ENCODE data around the gene IDH3A.

Gene IDH3A

DNA sequence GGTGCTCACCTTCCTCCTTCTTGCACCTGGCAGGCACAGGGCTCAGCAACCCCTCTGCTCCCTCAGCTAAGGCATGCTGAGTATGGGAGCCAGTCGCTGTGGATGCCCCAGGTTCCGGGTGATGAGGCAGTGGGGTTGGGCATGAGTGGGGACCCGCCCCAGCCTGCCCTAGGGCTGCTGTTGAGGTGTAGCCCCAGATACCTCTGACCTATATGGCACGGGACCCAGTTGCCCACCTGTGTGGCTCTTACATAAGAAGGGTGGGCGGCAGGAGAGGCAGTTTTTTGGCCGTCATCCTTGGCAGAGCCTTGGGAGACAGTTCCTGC is 64.2 kb downstream of the IDH3A start:
- TF ChIP-seq POLR2A (IDR thresholded peaks at IDR 0.05; ENCODE audit: extremely low read depth, insufficient read length) (no peak), MAX (IDR thresholded peaks at IDR 0.05; ENCODE audit: low read depth, low read length) (no peak), CTCF (IDR thresholded peaks at IDR 0.05; ENCODE audit: low read depth, low read length) (no peak), MYC (IDR thresholded peaks at IDR 0.05; ENCODE audit: low read depth, low read length) (no peak)
- no peak overlapping the region for H3K4me3 ChIP-seq (ENCODE audit: low read depth, low read length)
- DNase-seq (ENCODE audit: low read depth): no peak

GRCh38 chr15:78213956-78214355 is 64.8 kb downstream of the IDH3A start:
- H3K4me3 ChIP-seq (ENCODE audit: low read depth, low read length): no peak overlapping the region
- no peak for DNase-seq (ENCODE audit: low read depth)
- TF ChIP-seq MYC (IDR thresholded peaks at IDR 0.05; ENCODE audit: low read depth, low read length) (no peak), POLR2A (IDR thresholded peaks at IDR 0.05; ENCODE audit: extremely low read depth, insufficient read length) (no peak), CTCF (IDR thresholded peaks at IDR 0.05; ENCODE audit: low read depth, low read length) (no peak), MAX (IDR thresholded peaks at IDR 0.05; ENCODE audit: low read depth, low read length) (no peak)

- DNase-seq (ENCODE audit: low read depth): no peak
- H3K4me3 ChIP-seq (ENCODE audit: low read depth, low read length): no peak overlapping the region
- TF ChIP-seq POLR2A (IDR thresholded peaks at IDR 0.05; ENCODE audit: extremely low read depth, insufficient read length): no peak
- TF ChIP-seq MYC (IDR thresholded peaks at IDR 0.05; ENCODE audit: low read depth, low read length): no peak
- no peak for TF ChIP-seq CTCF (IDR thresholded peaks at IDR 0.05; ENCODE audit: low read depth, low read length)
- no peak for TF ChIP-seq MAX (IDR thresholded peaks at IDR 0.05; ENCODE audit: low read depth, low read length)
Measured at GRCh38 chr15:78216276-78217104, 67.3 kb downstream of the IDH3A start.

- no peak for TF ChIP-seq POLR2A (IDR thresholded peaks at IDR 0.05; ENCODE audit: extremely low read depth, insufficient read length)
- H3K4me3 ChIP-seq (ENCODE audit: low read depth, low read length): no peak overlapping the region
- DNase-seq (ENCODE audit: low read depth): no peak
Measured at GRCh38 chr15:78220713-78221112, 71.6 kb downstream of the IDH3A start.

All from NB4 (cell line).